HL-60 (cell line): ENCODE data around the gene ADCK1.

Experiments
- DNase-seq, 2 experiments: peaks; one replicate each; pipeline ENCODE4 v3.0.0-alpha.2; 2010 to 2020; ENCODE audit warnings: low read depth in 1 of 2, low spot score in 1 of 2
- H3K27ac ChIP-seq: fragments of 250-450 bp; sonication (Bioruptor Pico); replicated peaks from 2 replicates; pipeline ENCODE4 v1.5.1; 2020; ENCODE audit warnings: mild to moderate bottlenecking, moderate library complexity
- H3K27me3 ChIP-seq: fragments of 250-450 bp; sonication (Bioruptor Pico); 2 replicates; pipeline ENCODE4 v1.5.1; 2021; ENCODE audit warnings: mild to moderate bottlenecking, moderate library complexity; ENCODE audit not compliant: insufficient read depth, poor library complexity, severe bottlenecking
- H3K4me3 ChIP-seq: replicated peaks from 2 replicates; pipeline ENCODE4 v1.5.1; 2011; ENCODE audit warnings: mild to moderate bottlenecking, control low read depth, low read length; ENCODE audit not compliant: insufficient read depth
- GABPA ChIP-seq: IDR thresholded peaks from 2 replicates; pipeline ENCODE4 v1.6.1; 2012; ENCODE audit warnings: low read depth
- POLR2AphosphoS5 ChIP-seq: IDR thresholded peaks from 2 replicates; pipeline ENCODE4 v1.6.1; 2012; ENCODE audit warnings: low read depth
- REST ChIP-seq: IDR thresholded peaks from 2 replicates; pipeline ENCODE4 v1.6.1; 2012; ENCODE audit warnings: low read depth; ENCODE audit not compliant: insufficient replicate concordance
- SPI1 ChIP-seq: IDR thresholded peaks from 2 replicates; pipeline ENCODE4 v1.6.1; 2012; ENCODE audit warnings: low read depth, mild to moderate bottlenecking, borderline replicate concordance
- TF ChIP-seq, protein P1 (sequence below): IDR thresholded peaks from one replicate; pipeline ENCODE4 v1.5.1; 2011; ENCODE audit warnings: low read length, control low read depth, inconsistent platforms; ENCODE audit not compliant: insufficient read depth

ADCK1 gene

DNA sequence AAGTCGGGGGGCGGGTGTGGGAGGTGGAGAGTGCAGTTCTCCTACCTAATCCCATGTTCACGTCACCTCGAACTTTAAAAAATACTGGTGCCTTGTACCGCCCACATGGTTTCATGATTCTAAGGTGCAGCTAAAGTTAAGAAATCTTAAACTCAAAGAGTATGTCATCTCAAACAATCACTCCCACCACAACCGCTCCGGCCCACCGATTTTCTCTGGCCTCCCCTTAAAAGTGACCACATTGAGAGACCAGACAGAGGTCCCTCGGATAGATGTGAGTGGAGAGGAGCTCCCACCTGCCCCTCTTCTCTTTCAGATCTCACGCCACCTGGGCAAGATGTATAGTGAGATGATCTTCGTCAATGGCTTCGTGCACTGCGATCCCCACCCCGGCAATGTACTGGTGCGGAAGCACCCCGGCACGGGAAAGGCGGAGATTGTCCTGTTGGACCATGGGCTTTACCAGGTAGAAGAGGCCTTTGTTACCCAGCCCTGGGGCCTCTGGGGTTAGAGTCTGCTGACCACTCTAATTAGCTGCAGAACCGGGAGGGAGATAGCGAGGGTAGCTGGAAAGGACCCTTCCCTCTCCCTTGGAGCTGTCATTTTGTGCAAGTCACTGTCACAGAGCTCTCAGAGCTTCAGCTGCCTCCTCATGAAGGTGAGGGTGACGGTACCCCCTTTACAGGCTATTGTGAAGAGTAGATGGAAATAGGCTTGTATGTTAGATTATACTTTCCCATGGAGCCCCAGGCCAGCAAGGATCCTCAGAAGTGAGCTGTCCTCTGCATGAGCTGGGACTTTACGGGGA lies 124.4 kb downstream of the ADCK1 start:
- Histone ChIP-seq H3K27me3 (no peaks in the 10 kb centered on the region), H3K27ac (no peak overlapping the region), H3K4me3 (no peak overlapping the region)
- TF ChIP-seq, protein P1, sequence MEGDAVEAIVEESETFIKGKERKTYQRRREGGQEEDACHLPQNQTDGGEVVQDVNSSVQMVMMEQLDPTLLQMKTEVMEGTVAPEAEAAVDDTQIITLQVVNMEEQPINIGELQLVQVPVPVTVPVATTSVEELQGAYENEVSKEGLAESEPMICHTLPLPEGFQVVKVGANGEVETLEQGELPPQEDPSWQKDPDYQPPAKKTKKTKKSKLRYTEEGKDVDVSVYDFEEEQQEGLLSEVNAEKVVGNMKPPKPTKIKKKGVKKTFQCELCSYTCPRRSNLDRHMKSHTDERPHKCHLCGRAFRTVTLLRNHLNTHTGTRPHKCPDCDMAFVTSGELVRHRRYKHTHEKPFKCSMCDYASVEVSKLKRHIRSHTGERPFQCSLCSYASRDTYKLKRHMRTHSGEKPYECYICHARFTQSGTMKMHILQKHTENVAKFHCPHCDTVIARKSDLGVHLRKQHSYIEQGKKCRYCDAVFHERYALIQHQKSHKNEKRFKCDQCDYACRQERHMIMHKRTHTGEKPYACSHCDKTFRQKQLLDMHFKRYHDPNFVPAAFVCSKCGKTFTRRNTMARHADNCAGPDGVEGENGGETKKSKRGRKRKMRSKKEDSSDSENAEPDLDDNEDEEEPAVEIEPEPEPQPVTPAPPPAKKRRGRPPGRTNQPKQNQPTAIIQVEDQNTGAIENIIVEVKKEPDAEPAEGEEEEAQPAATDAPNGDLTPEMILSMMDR: no peak
- TF ChIP-seq POLR2AphosphoS5 (no peak), SPI1 (no peak), REST (no peak), GABPA (no peak)
- DNase-seq: no peak

GRCh38 chr14:77926942-77927341 lies 127.0 kb downstream of the ADCK1 start:
- DNase-seq: no peak
- Histone ChIP-seq H3K27me3 (no peaks in the 10 kb centered on the region), H3K27ac (no peak overlapping the region), H3K4me3 (no peak overlapping the region)
- TF ChIP-seq REST (no peak), POLR2AphosphoS5 (no peak), GABPA (no peak), SPI1 (no peak)
- TF ChIP-seq, protein P1: no peak

DNA sequence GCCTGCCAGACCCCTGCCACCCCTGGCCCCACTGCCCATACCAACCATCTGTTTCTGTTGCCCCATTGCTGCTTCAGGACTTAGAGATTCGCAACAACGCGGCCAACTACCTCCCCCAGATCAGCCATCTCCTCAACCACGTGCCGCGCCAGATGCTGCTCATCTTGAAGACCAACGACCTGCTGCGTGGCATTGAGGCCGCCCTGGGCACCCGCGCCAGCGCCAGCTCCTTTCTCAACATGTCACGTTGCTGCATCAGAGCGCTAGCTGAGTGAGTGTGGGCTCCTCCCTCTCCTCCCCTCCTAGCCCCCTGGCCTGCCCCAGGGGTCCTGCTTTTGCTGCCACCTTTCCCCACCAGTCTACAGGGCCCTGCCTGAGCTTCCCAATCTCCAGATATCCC lies 131.5 kb downstream of the ADCK1 start:
- DNase-seq: no peak
- Histone ChIP-seq H3K27ac (no peak overlapping the region), H3K4me3 (no peak overlapping the region), H3K27me3 (no peaks in the 10 kb centered on the region)
- TF ChIP-seq SPI1 (no peak), REST (no peak), POLR2AphosphoS5 (no peak), GABPA (no peak)
- TF ChIP-seq, protein P1: no peak
